Brain microvascular endothelial cell (primary cell): Measurements from ENCODE around the gene ETS2.

ENCODE experiments used
- DNase-seq: peaks from one replicate; pipeline ENCODE4 v3.0.0-alpha.2; 2020
- H3K27ac ChIP-seq: fragments of 250-450 bp; sonication (Bioruptor Pico); 2 replicates; pipeline ENCODE4 v1.5.1; 2020; ENCODE audit warnings: mild to moderate bottlenecking, moderate library complexity
- H3K27me3 ChIP-seq: fragments of 250-450 bp; sonication (Bioruptor Pico); replicated peaks from 2 replicates; pipeline ENCODE4 v1.5.1; 2020; ENCODE audit warnings: mild to moderate bottlenecking
- H3K36me3 ChIP-seq: fragments of 250-450 bp; sonication (Bioruptor Pico); replicated peaks from 2 replicates; pipeline ENCODE4 v1.5.1; 2020; ENCODE audit warnings: mild to moderate bottlenecking
- H3K4me3 ChIP-seq: 2 replicates; pipeline ENCODE4 v1.5.1; 2011; ENCODE audit warnings: low read depth, mild to moderate bottlenecking, control low read depth, low read length, moderate library complexity
- CTCF ChIP-seq: IDR thresholded peaks from 2 replicates; pipeline ENCODE4 v1.5.1; 2011; ENCODE audit warnings: low read depth, mild to moderate bottlenecking, moderate library complexity, low read length, control low read depth, inconsistent platforms; ENCODE audit errors: missing control alignments
- in situ Hi-C: cut with HindIII; loops from 2 replicates; pipeline ENCODE4 v1.10.0; 2017; ENCODE audit warnings: low sequenced_read_pairs, low pct_ligation_motif_present

Gene ETS2

GRCh38 chr21:38805328-38806152 lies at the start of gene ETS2:
Gene ETS2, plus strand, starts transcription at chr21:38805929. Its CDS starts 4,106 bp downstream, at chr21:38810035.
- no peak for TF ChIP-seq CTCF
- in situ Hi-C loops = no loop called here

GRCh38 chr21:38756746-38757145 lies 49.0 kb upstream of the ETS2 start:
- Histone ChIP-seq H3K36me3 (no peaks in the 10 kb centered on the region), H3K4me3 (no peak overlapping the region), H3K27ac (peak overlapping the region; percentile 91), H3K27me3 (no peaks in the 10 kb centered on the region)
- DNase-seq = peak; percentile 70
- no peak for TF ChIP-seq CTCF
- in situ Hi-C loops = no loop called here

More at GRCh38 chr21:38805328-38806152, at the start of gene ETS2:
- Histone ChIP-seq H3K27me3 (no peaks in the 10 kb centered on the region), H3K36me3 (peaks cover 4% of the 10 kb centered on the region), H3K4me3 (peak within 1 kb of the TSS; percentile 81), H3K27ac (peak within 1 kb of the TSS; percentile 79)
- DNase-seq = peak; percentile 73

- no peak overlapping the region for H3K27ac ChIP-seq
- no peaks in the 10 kb centered on the region for H3K36me3 ChIP-seq
- H3K4me3 ChIP-seq = no peak overlapping the region
- no peak for TF ChIP-seq CTCF
- no peak for DNase-seq
- in situ Hi-C loops = no loop called here
- no peaks in the 10 kb centered on the region for H3K27me3 ChIP-seq
Observed at GRCh38 chr21:38758501-38759214, 47.1 kb upstream of the ETS2 start.

GRCh38 chr21:38759413-38759812 lies 46.3 kb upstream of the ETS2 start:
- H3K27ac ChIP-seq = no peak overlapping the region

GRCh38 chr21:38760017-38760761 lies 45.5 kb upstream of the ETS2 start:
- in situ Hi-C loops = no loop called here
- H3K27me3 ChIP-seq = no peaks in the 10 kb centered on the region
- no peak for TF ChIP-seq CTCF
- no peak overlapping the region for H3K27ac ChIP-seq
- no peaks in the 10 kb centered on the region for H3K36me3 ChIP-seq
- DNase-seq = no peak
- H3K4me3 ChIP-seq = no peak overlapping the region

More at GRCh38 chr21:38759413-38759812, 46.3 kb upstream of the ETS2 start:
- H3K27me3 ChIP-seq = no peaks in the 10 kb centered on the region
- TF ChIP-seq CTCF = no peak
- no peak for DNase-seq
- H3K36me3 ChIP-seq = no peaks in the 10 kb centered on the region
- in situ Hi-C loops = no loop called here
- no peak overlapping the region for H3K4me3 ChIP-seq
